T follicular helper cell (primary cell): Measurements from ENCODE around the gene MME.
"Not testable (repeated sequence)": the region's sequence is repeated elsewhere in the genome, so short reads cannot be mapped to it uniquely, and the experiment has no call there.

Source experiments
- DNase-seq: peaks from one replicate; pipeline ENCODE4 v3.0.0-alpha.2; 2020; ENCODE audit warnings: low read depth

The MME gene

GRCh38 chr3:155194973-155195957, 115.1 kb downstream of the MME start:
- no peak for DNase-seq

- no peak for DNase-seq
Measured at GRCh38 chr3:155196131-155197021, 116.3 kb downstream of the MME start.

GRCh38 chr3:155197786-155198185, 117.7 kb downstream of the MME start:
- no peak for DNase-seq

- no peak for DNase-seq
Measured at GRCh38 chr3:155202626-155203025, 122.5 kb downstream of the MME start.

GRCh38 chr3:155204851-155205250, 124.7 kb downstream of the MME start:
- DNase-seq, result no peak

GRCh38 chr3:155208183-155208800, 128.2 kb downstream of the MME start:
- DNase-seq, result no peak

- no peak for DNase-seq
Measured at GRCh38 chr3:155210736-155211135, 130.6 kb downstream of the MME start.

- DNase-seq, result no peak
Measured at GRCh38 chr3:155211266-155211665, 131.1 kb downstream of the MME start.

- DNase-seq, result no peak
Measured at GRCh38 chr3:155211940-155212339, 131.8 kb downstream of the MME start.

- DNase-seq, result not testable (repeated sequence)
Measured at GRCh38 chr3:155216007-155216406, 135.9 kb downstream of the MME start.

- no peak for DNase-seq
Measured at GRCh38 chr3:155217591-155217990, 137.5 kb downstream of the MME start.

- DNase-seq, result no peak
Measured at GRCh38 chr3:155218462-155218861, 138.3 kb downstream of the MME start.

- no peak for DNase-seq
Measured at GRCh38 chr3:155219106-155219505, 139.0 kb downstream of the MME start.

GRCh38 chr3:155225417-155225816, 145.3 kb downstream of the MME start:
- DNase-seq, result no peak

GRCh38 chr3:155227141-155227540, 147.0 kb downstream of the MME start:
- DNase-seq, result no peak

GRCh38 chr3:155228676-155229075, 148.6 kb downstream of the MME start:
- DNase-seq, result no peak

- no peak for DNase-seq
Measured at GRCh38 chr3:155229086-155229485, 149.0 kb downstream of the MME start.

GRCh38 chr3:155230382-155230781, 150.3 kb downstream of the MME start:
- DNase-seq, result no peak

GRCh38 chr3:155231792-155232191, 151.7 kb downstream of the MME start:
- DNase-seq, result no peak

GRCh38 chr3:155232605-155233004, 152.5 kb downstream of the MME start:
- DNase-seq, result no peak

- DNase-seq, result no peak
Measured at GRCh38 chr3:155233213-155233612, 153.1 kb downstream of the MME start.
